A549 treated with Hydrocortisone at 1 μM for 4 hours (cell line): ENCODE results near the gene SLC24A3. TPM values are rescaled to one million over a fixed set of nuclear protein-coding genes. Genes with fewer than 3 reads are reported as not detected.

Experiments used
- total RNA-seq: library from RNA; stranded (reverse); fragments of 200-300 nt; extraction: Qiagen RNA extraction; gene quantifications from 5 replicates; pipeline ENCODE4 v1.2.3, GENCODE V29; 2022

SLC24A3 gene
- 0.03 to 0.05 TPM (median 0.03 TPM) in 3 of 5 replicates, not detected in the others for total RNA-seq

GRCh38 chr20:19212469-19212815 lies at the start of gene SLC24A3:
SLC24A3 (plus strand) TSS chr20:19212642.

GRCh38 chr20:19758133-19758500 lies 545.7 kb downstream of the SLC24A3 start, which contains the start of gene RIN2:
RIN2 (plus strand) TSS chr20:19758258; CDS start chr20:19889602, 131,344 bp downstream.

